Loucy (cell line): Measurements from ENCODE around the gene ATP9A.

Experiments used
- CTCF ChIP-seq: fragments of 200-600 bp; sonication (generic); conservative IDR thresholded peaks from 2 replicates; pipeline ENCODE4 v1.5.1; 2014; ENCODE audit warnings: mild to moderate bottlenecking, antibody characterized with exemption, low read length
- EZH2phosphoT487 ChIP-seq: fragments of 200-600 bp; IDR thresholded peaks from 2 replicates; pipeline ENCODE4 v1.6.1; 2018; ENCODE audit warnings: antibody characterized with exemption, mild to moderate bottlenecking, moderate library complexity, borderline replicate concordance

- TF ChIP-seq CTCF: no peak
- TF ChIP-seq EZH2phosphoT487: no peak
These were observed 99.7 kb downstream of the ATP9A start for GRCh38 chr20:51668515-51668914.
